GM12891 (cell line): ENCODE data around the gene CHRNE.

Source experiments
- PAX5 ChIP-seq: IDR thresholded peaks from 2 replicates; pipeline ENCODE4 v1.6.1; 2011; ENCODE audit warnings: low read length, moderate library complexity, mild to moderate bottlenecking; ENCODE audit not compliant: insufficient read depth, severe bottlenecking
- POLR2A ChIP-seq: IDR thresholded peaks from 2 replicates; pipeline ENCODE4 v1.6.1; 2011; ENCODE audit warnings: low read depth, low read length, control low read depth
- POLR2AphosphoS5 ChIP-seq: IDR thresholded peaks from 2 replicates; pipeline ENCODE4 v1.6.1; 2011; ENCODE audit warnings: low read depth, low read length, control low read depth
- POU2F2 ChIP-seq: IDR thresholded peaks from 2 replicates; pipeline ENCODE4 v1.6.1; 2011; ENCODE audit warnings: low read depth, mild to moderate bottlenecking, control low read depth, low read length, moderate library complexity
- TAF1 ChIP-seq: IDR thresholded peaks from 2 replicates; pipeline ENCODE4 v1.6.1; 2011; ENCODE audit warnings: low read depth, low read length, control low read depth

GRCh38 chr17:4938688-4939545 lies 36.0 kb upstream of the CHRNE start:
- TF ChIP-seq POLR2AphosphoS5 (no peak), POLR2A (no peak), TAF1 (no peak), POU2F2 (no peak), PAX5 (no peak)
